Epithelial cell of esophagus (primary cell): ENCODE results near the gene EXOSC5.

Experiments
- DNase-seq: peaks from one replicate; pipeline ENCODE4 v3.0.0; 2010; ENCODE audit warnings: low read depth
- H3K4me3 ChIP-seq: 2 replicates; pipeline ENCODE4 v1.5.1; 2011; ENCODE audit warnings: mild to moderate bottlenecking, low read length, control low read depth
- TF ChIP-seq, protein P1 (sequence below): IDR thresholded peaks from 2 replicates; pipeline ENCODE4 v1.5.1; 2011; ENCODE audit warnings: low read depth, mild to moderate bottlenecking, low read length, control low read depth, inconsistent platforms; ENCODE audit not compliant: insufficient read depth; ENCODE audit errors: missing control alignments

EXOSC5 gene

GRCh38 chr19:41425174-41426115 is 28.3 kb upstream of the EXOSC5 start:
- TF ChIP-seq, protein P1, sequence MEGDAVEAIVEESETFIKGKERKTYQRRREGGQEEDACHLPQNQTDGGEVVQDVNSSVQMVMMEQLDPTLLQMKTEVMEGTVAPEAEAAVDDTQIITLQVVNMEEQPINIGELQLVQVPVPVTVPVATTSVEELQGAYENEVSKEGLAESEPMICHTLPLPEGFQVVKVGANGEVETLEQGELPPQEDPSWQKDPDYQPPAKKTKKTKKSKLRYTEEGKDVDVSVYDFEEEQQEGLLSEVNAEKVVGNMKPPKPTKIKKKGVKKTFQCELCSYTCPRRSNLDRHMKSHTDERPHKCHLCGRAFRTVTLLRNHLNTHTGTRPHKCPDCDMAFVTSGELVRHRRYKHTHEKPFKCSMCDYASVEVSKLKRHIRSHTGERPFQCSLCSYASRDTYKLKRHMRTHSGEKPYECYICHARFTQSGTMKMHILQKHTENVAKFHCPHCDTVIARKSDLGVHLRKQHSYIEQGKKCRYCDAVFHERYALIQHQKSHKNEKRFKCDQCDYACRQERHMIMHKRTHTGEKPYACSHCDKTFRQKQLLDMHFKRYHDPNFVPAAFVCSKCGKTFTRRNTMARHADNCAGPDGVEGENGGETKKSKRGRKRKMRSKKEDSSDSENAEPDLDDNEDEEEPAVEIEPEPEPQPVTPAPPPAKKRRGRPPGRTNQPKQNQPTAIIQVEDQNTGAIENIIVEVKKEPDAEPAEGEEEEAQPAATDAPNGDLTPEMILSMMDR: no peak
- H3K4me3 ChIP-seq: no peak overlapping the region
- no peak for DNase-seq

- no peak overlapping the region for H3K4me3 ChIP-seq
Observed at GRCh38 chr19:41424335-41425173, 27.4 kb upstream of the EXOSC5 start.

DNA sequence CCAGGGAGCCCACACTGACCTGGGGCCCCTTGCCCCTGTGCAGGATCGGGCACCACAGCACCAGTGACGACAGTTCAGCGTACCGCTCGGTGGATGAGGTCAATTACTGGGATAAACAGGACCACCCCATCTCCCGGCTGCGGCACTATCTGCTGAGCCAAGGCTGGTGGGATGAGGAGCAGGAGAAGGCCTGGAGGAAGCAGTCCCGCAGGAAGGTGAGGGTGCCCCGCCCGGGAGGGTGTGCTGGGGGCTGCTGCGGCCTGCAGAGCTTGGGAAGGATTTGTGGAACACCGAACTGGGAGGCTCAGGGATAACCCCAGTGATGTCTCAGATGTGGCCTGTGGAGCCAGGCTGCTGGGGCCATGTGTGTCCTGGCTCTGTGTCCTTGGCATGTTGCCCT is 25.8 kb upstream of the EXOSC5 start:
- no peak overlapping the region for H3K4me3 ChIP-seq
- no peak for DNase-seq
- TF ChIP-seq, protein P1: no peak

More at GRCh38 chr19:41424335-41425173, 27.4 kb upstream of the EXOSC5 start:
- TF ChIP-seq, protein P1: no peak
- no peak for DNase-seq

GRCh38 chr19:41422456-41422855 is 25.3 kb upstream of the EXOSC5 start:
- TF ChIP-seq, protein P1: no peak
- no peak overlapping the region for H3K4me3 ChIP-seq
- DNase-seq: no peak

DNA sequence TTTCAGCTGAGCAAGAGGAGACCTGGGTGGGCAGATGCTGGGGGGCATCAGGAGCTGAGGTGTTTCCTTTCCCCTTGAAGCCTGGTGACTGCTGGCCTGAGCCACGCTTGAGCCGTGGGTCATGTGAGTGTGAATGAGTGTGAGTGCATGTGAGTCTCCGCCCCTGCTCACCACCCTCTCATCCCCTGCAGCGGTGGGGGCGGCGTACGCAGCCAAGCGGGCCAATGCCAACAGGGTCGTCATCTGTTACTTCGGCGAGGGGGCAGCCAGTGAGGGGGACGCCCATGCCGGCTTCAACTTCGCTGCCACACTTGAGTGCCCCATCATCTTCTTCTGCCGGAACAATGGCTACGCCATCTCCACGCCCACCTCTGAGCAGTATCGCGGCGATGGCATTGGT is 24.8 kb upstream of the EXOSC5 start:
- no peak for DNase-seq
- no peak overlapping the region for H3K4me3 ChIP-seq
- TF ChIP-seq, protein P1: no peak

GRCh38 chr19:41421314-41421713 is 24.2 kb upstream of the EXOSC5 start:
- no peak overlapping the region for H3K4me3 ChIP-seq
- TF ChIP-seq, protein P1: no peak
- DNase-seq: no peak
